Neutrophil (primary cell): ENCODE results near the gene PSME2.

Source experiments
- H3K27ac ChIP-seq: fragments of 200-600 bp; sonication (generic); 2 replicates; pipeline ENCODE4 v1.5.1; 2016; ENCODE audit warnings: mild to moderate bottlenecking, moderate library complexity
- H3K27me3 ChIP-seq: fragments of 200-600 bp; sonication (generic); 2 replicates; pipeline ENCODE4 v1.6.0; 2016; ENCODE audit warnings: mild to moderate bottlenecking
- H3K36me3 ChIP-seq: fragments of 200-600 bp; sonication (generic); 2 replicates; pipeline ENCODE4 v1.5.1; 2017
- H3K4me1 ChIP-seq, 2 experiments: fragments of 200-600 bp in 1 of 2; sonication (generic) in 1 of 2; 1 replicate in 1 of 2; 2 replicates in 1 of 2; pipeline versions ENCODE4 v1.5.1 to v1.6.1; 2013 to 2016; ENCODE audit warnings: low read depth in 1 of 2, low read length in 1 of 2, mild to moderate bottlenecking in 1 of 2, moderate library complexity in 1 of 2; ENCODE audit not compliant: control insufficient read depth in 1 of 2, insufficient read depth in 1 of 2
- H3K4me3 ChIP-seq, 2 experiments: fragments of 200-600 bp in 1 of 2; sonication (generic) in 1 of 2; 1 replicate in 1 of 2; 2 replicates in 1 of 2; pipeline ENCODE4 v1.5.1; 2013 to 2016; ENCODE audit warnings: low read depth in 1 of 2, low read length in 1 of 2, mild to moderate bottlenecking in 1 of 2, moderate library complexity in 1 of 2
- H3K9me3 ChIP-seq: fragments of 200-600 bp; sonication (generic); 2 replicates; pipeline ENCODE4 v1.5.1; 2016
- TF ChIP-seq, protein P1 (sequence below): fragments of 200-600 bp; sonication (generic); IDR thresholded peaks from 2 replicates; pipeline ENCODE4 v1.5.1; 2016; ENCODE audit warnings: antibody characterized with exemption

Gene PSME2

GRCh38 chr14:24150061-24150460 lies 3.7 kb upstream of the PSME2 start:
- no peaks in the 10 kb centered on the region for H3K27me3 ChIP-seq
- peaks cover 62% of the 10 kb centered on the region for H3K36me3 ChIP-seq
- no peaks in the 10 kb centered on the region for H3K9me3 ChIP-seq
- H3K27ac ChIP-seq, result no peak overlapping the region
- TF ChIP-seq, protein P1, sequence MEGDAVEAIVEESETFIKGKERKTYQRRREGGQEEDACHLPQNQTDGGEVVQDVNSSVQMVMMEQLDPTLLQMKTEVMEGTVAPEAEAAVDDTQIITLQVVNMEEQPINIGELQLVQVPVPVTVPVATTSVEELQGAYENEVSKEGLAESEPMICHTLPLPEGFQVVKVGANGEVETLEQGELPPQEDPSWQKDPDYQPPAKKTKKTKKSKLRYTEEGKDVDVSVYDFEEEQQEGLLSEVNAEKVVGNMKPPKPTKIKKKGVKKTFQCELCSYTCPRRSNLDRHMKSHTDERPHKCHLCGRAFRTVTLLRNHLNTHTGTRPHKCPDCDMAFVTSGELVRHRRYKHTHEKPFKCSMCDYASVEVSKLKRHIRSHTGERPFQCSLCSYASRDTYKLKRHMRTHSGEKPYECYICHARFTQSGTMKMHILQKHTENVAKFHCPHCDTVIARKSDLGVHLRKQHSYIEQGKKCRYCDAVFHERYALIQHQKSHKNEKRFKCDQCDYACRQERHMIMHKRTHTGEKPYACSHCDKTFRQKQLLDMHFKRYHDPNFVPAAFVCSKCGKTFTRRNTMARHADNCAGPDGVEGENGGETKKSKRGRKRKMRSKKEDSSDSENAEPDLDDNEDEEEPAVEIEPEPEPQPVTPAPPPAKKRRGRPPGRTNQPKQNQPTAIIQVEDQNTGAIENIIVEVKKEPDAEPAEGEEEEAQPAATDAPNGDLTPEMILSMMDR, result no peak
- no peak overlapping the region for H3K4me3 ChIP-seq
- H3K4me1 ChIP-seq, result peaks cover 33 to 35% of the 10 kb centered on the region in 2 experiments

- H3K4me3 ChIP-seq, result no peak overlapping the region
- H3K27ac ChIP-seq, result no peak overlapping the region
- H3K27me3 ChIP-seq, result no peaks in the 10 kb centered on the region
- peaks cover 56% of the 10 kb centered on the region for H3K36me3 ChIP-seq
- no peaks in the 10 kb centered on the region for H3K9me3 ChIP-seq
- TF ChIP-seq, protein P1, result no peak
- H3K4me1 ChIP-seq, result peaks cover 33 to 35% of the 10 kb centered on the region in 2 experiments
Measured at GRCh38 chr14:24149302-24149969, 3.0 kb upstream of the PSME2 start.

DNA sequence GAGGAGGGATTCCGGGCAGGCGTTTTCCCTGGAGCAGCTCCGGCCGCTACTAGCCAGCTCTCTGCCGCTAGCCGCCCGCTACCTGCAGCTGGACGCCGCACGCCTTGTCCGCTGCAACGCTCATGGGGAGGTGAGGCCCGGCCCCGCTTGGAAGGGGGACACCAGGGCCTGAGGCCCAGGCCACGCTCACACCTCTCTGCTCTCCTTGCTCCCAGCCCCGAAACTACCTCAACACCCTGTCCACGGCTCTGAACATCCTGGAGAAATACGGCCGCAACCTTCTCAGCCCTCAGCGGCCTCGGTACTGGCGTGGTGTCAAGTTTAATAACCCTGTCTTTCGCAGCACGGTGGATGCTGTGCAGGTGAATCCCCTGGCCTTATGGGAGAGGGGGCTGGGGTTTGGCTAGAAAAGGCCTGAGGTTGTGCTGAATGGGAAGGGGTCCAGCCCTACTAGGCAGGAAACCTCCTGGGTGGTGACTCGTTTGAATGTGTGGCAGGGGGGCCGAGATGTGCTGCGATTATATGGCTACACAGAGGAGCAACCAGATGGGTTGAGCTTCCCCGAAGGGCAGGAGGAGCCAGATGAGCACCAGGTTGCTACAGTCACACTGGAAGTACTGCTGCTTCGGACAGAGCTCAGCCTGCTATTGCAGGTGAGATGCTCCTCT lies 1.5 kb upstream of the PSME2 start:
- Histone ChIP-seq H3K27ac (peak overlapping the region; percentile 97), H3K36me3 (peaks cover 45% of the 10 kb centered on the region), H3K4me3 (peak overlapping the region; percentile 90 to 99), H3K9me3 (no peaks in the 10 kb centered on the region), H3K4me1 (peaks cover 33 to 35% of the 10 kb centered on the region in 2 experiments), H3K27me3 (no peaks in the 10 kb centered on the region)
- TF ChIP-seq, protein P1, result no peak

GRCh38 chr14:24146978-24147760 lies 759 bp upstream of the PSME2 start, which contains the start of gene RNF31:
Gene RNF31 (plus strand): TSS chr14:24147498. CDS start chr14:24147699, 201 bp downstream.
- peaks cover 37% of the 10 kb centered on the region for H3K36me3 ChIP-seq
- peak within 1 kb of the TSS; percentile 97 for H3K27ac ChIP-seq

More at GRCh38 chr14:24146978-24147760, 759 bp upstream of the PSME2 start, which contains the start of gene RNF31:
- H3K4me1 ChIP-seq, result peaks cover 35 to 37% of the 10 kb centered on the region in 2 experiments
- TF ChIP-seq, protein P1, result no peak
- no peaks in the 10 kb centered on the region for H3K9me3 ChIP-seq
- H3K4me3 ChIP-seq, result peak within 1 kb of the TSS; percentile 90 to 99
- H3K27me3 ChIP-seq, result no peaks in the 10 kb centered on the region
